A673 (cell line): ENCODE measurements around the gene SENP5. TPM values are rescaled to one million over a fixed set of nuclear protein-coding genes. Genes with fewer than 3 reads are reported as not detected.

ENCODE experiments used
- BruUV-seq: library from RNA; stranded (reverse); fragments of 400-500 nt; replicated peaks from 2 replicates; lab custom pipeline; 2021; lab: Mats Ljungman, UMichigan
- CTCF ChIA-PET: fragments of 300-600 bp; sonication (Branson Sonifier 250); formaldehyde crosslinking; loops from one replicate; lab custom pipeline; 2022; ENCODE audit warnings: antibody characterized with exemption; lab: Charles Lee
- POLR2A ChIA-PET: fragments of 300-600 bp; sonication (Branson Sonifier 250); formaldehyde crosslinking; loops from one replicate; lab custom pipeline; 2022; ENCODE audit warnings: antibody characterized with exemption; ENCODE audit not compliant: low non-redundant PET; lab: Charles Lee
- DNase-seq: peaks from one replicate; pipeline ENCODE4 v3.0.0-alpha.2; 2015; ENCODE audit warnings: low spot score
- H3K27ac ChIP-seq: fragments of 200-600 bp; sonication (generic); 2 replicates; pipeline ENCODE4 v1.5.1; 2016; ENCODE audit warnings: mixed run types, low read depth, mild to moderate bottlenecking, mixed read lengths, antibody characterized with exemption, low read length; ENCODE audit not compliant: poor library complexity, severe bottlenecking
- H3K27me3 ChIP-seq: fragments of 200-600 bp; sonication (generic); replicated peaks from 2 replicates; pipeline ENCODE4 v1.6.1; 2017; ENCODE audit warnings: mixed run types, low read depth, mild to moderate bottlenecking, mixed read lengths, antibody characterized with exemption, low read length; ENCODE audit not compliant: insufficient read depth, poor library complexity
- H3K36me3 ChIP-seq: fragments of 200-600 bp; sonication (generic); 2 replicates; pipeline ENCODE4 v1.6.1; 2016; ENCODE audit warnings: mixed run types, mild to moderate bottlenecking, mixed read lengths, antibody characterized with exemption, low read length; ENCODE audit not compliant: insufficient read depth, poor library complexity, severe bottlenecking
- H3K4me1 ChIP-seq: fragments of 200-600 bp; sonication (generic); 2 replicates; pipeline ENCODE4 v1.6.1; 2017; ENCODE audit warnings: mixed run types, mild to moderate bottlenecking, mixed read lengths, antibody characterized with exemption, low read length; ENCODE audit not compliant: insufficient read depth, poor library complexity, severe bottlenecking
- H3K4me3 ChIP-seq: fragments of 200-600 bp; sonication (generic); 2 replicates; pipeline ENCODE4 v1.5.1; 2016; ENCODE audit warnings: low read depth, mixed run types, mild to moderate bottlenecking, mixed read lengths, low read length; ENCODE audit not compliant: poor library complexity, severe bottlenecking
- H3K9me3 ChIP-seq: fragments of 200-600 bp; sonication (generic); 2 replicates; pipeline ENCODE4 v1.6.1; 2016; ENCODE audit warnings: mixed run types, low read depth, mild to moderate bottlenecking, mixed read lengths, antibody characterized with exemption, low read length; ENCODE audit not compliant: poor library complexity, severe bottlenecking
- EZH2 ChIP-seq: fragments of 200-600 bp; sonication (generic); IDR thresholded peaks from 2 replicates; pipeline ENCODE4 v1.6.1; 2017; ENCODE audit warnings: borderline replicate concordance, low read depth, mild to moderate bottlenecking, mixed read lengths, antibody characterized with exemption, low read length; ENCODE audit not compliant: poor library complexity, severe bottlenecking
- intact Hi-C: fragments of 100-400 bp; cut with micrococcal nuclease; formaldehyde crosslinking; loops from one replicate; pipeline ENCODE4 v1.10.0; 2022; ENCODE audit not compliant: unreplicated experiment
- total RNA-seq: library from RNA; stranded (reverse); gene quantifications from 2 replicates; pipeline ENCODE4 v1.2.3, GENCODE V29; 2021
- TF ChIP-seq, protein P1 (sequence below): fragments of 300-800, 200-600 bp; sonication (generic); conservative IDR thresholded peaks from 2 replicates; pipeline ENCODE4 v1.5.1; 2017; ENCODE audit warnings: low read depth, mild to moderate bottlenecking, antibody characterized with exemption, low read length, moderate library complexity, mixed read lengths

The SENP5 gene
- total RNA-seq, 1 experiment from 2014 or later = 42.2 TPM

DNA sequence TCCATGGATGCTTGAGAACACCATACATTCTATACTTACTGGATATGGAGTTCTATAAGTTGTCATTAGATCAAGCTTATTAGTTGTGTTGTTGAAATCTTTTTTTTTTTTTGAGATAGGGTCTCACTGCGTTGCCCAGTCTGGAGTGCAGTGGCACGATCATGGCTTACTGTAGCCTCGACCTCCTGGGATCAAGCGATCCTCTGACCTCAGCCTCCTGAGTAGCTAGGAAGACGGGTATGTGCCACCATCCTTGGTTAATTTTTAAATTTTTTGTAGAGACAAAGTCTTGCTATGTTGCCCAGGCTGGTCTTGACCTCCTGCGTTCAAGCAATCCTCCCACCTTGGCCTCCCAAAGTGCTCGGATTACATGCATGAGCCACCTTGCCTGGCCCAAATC is 87.1 kb downstream of the SENP5 start:
- H3K4me1 ChIP-seq = no peaks in the 10 kb centered on the region
- H3K4me3 ChIP-seq = no peak overlapping the region
- H3K27ac ChIP-seq = no peak overlapping the region
- DNase-seq = no peak
- ChIA-PET POLR2A (no interaction called here), CTCF (interaction anchor here (0.6 to 0.7 kb wide), 2 partner anchors 32 to 603 kb away, joined by 4 to 7 read pairs; no protein-coding TSS in a partner anchor)
- H3K9me3 ChIP-seq = no peaks in the 10 kb centered on the region
- no peaks in the 10 kb centered on the region for H3K27me3 ChIP-seq
- BruUV-seq = no TSS peak
- intact Hi-C loops = no loop called here
- TF ChIP-seq EZH2 = no peak
- TF ChIP-seq, protein P1, sequence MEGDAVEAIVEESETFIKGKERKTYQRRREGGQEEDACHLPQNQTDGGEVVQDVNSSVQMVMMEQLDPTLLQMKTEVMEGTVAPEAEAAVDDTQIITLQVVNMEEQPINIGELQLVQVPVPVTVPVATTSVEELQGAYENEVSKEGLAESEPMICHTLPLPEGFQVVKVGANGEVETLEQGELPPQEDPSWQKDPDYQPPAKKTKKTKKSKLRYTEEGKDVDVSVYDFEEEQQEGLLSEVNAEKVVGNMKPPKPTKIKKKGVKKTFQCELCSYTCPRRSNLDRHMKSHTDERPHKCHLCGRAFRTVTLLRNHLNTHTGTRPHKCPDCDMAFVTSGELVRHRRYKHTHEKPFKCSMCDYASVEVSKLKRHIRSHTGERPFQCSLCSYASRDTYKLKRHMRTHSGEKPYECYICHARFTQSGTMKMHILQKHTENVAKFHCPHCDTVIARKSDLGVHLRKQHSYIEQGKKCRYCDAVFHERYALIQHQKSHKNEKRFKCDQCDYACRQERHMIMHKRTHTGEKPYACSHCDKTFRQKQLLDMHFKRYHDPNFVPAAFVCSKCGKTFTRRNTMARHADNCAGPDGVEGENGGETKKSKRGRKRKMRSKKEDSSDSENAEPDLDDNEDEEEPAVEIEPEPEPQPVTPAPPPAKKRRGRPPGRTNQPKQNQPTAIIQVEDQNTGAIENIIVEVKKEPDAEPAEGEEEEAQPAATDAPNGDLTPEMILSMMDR = no peak
- no peaks in the 10 kb centered on the region for H3K36me3 ChIP-seq

DNA sequence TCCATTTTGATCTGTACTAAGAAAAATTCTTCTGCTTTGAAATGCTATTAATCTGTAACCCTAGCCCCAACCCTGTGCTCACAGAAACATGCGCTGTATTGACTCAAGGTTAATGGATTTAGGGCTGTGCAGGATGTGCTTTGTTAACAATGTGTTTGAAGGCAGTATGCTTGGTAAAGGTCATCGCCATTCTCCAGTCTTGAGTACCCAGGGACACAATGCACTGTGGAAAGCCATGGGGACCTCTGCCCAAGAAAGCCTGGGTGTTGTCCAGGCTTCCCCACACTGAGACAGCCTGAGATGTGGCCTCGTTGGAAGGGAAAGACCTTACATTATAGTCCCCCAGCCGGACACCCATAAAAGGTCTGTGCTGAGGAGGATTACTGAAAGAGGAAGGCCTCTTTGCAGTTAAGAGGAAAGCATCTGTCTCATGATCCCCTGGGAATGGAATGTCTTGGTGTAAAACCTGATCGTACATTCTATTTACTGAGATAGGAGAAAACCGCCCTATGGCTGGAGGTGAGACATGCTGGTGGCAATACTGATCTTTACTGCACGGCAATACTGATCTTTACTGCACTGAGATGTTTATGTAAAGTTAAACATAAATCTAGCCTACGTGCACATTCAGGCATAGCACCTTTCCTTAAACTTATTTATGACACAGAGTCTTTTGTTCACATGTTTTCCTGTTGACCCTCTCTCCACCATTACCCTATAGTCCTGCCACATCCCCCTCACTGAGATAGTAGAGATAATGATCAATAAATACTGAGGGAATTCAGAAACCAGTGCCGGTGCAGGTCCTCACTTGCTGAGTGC is 94.6 kb downstream of the SENP5 start:
- no peaks in the 10 kb centered on the region for H3K4me1 ChIP-seq
- no peak overlapping the region for H3K27ac ChIP-seq
- no TSS peak for BruUV-seq
- intact Hi-C loops = loop anchor here (10.0 kb wide), 1 partner anchor 428 kb away; no protein-coding TSS in a partner anchor
- no peaks in the 10 kb centered on the region for H3K36me3 ChIP-seq
- no peaks in the 10 kb centered on the region for H3K9me3 ChIP-seq
- ChIA-PET CTCF (no interaction called here), POLR2A (no interaction called here)
- no peaks in the 10 kb centered on the region for H3K27me3 ChIP-seq
- no peak for DNase-seq
- no peak overlapping the region for H3K4me3 ChIP-seq
- TF ChIP-seq, protein P1 = no peak
- no peak for TF ChIP-seq EZH2

DNA sequence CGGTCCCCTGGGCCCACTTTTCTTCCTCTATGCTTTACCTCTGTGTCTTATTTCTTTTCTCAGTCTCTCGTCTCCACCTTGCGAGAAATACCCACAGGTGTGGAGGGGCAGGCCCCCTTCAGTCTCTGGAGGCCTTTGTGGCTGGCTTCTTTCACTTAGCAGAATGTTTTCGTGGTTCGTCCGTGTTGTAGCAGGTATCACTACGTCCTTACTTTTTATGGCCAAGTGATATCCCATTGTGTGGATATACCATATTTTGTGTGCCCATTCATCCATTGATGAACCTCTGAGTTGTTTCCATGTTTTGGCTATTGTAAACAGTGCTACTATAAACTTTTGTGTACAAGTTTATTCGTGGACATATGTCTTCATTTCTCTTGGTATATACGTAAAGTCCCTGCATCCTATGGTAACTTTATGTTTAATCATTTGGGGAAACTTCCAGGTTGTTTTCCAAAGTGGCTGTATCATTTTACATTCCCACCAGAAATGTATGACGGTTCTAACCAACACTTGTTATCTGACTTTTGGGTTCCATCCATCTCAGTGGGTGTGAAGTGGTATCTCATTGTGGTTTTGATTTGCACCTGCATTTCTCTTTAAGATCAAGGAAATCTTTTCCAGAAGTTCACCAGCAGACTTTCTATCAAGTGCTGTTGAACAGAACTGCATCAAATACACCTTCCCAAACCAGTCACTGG is 95.4 kb downstream of the SENP5 start:
- no peaks in the 10 kb centered on the region for H3K4me1 ChIP-seq

More for the DNA sequence above, 95.4 kb downstream of the SENP5 start:
- Histone ChIP-seq H3K36me3 (no peaks in the 10 kb centered on the region), H3K27ac (no peak overlapping the region), H3K9me3 (no peaks in the 10 kb centered on the region), H3K4me3 (no peak overlapping the region), H3K27me3 (no peaks in the 10 kb centered on the region)
- CTCF ChIA-PET = no interaction called here
- POLR2A ChIA-PET = no interaction called here
- intact Hi-C loops = loop anchor here (10.0 kb wide), 1 partner anchor 428 kb away; no protein-coding TSS in a partner anchor
- TF ChIP-seq, protein P1 = no peak
- TF ChIP-seq EZH2 = no peak
- no TSS peak for BruUV-seq
- DNase-seq = no peak
